Bronchial epithelial cell (primary cell): ENCODE data around the gene GRIN2C. TPM values are rescaled to one million over a fixed set of nuclear protein-coding genes. Genes with fewer than 3 reads are reported as not detected.

ENCODE experiments used
- DNase-seq: peaks from one replicate; pipeline ENCODE4 v3.0.0-alpha.2; 2010; ENCODE audit warnings: low read depth
- FAIRE-seq: peaks from 2 replicates; lab custom pipeline; 2011; peaks lifted over from hg19 to GRCh38; lab: Jason Lieb, UNC
- H3K27me3 ChIP-seq: 2 replicates; pipeline ENCODE4 v1.5.1; 2011; ENCODE audit warnings: low read length; ENCODE audit not compliant: control insufficient read depth, insufficient read depth
- H3K36me3 ChIP-seq: 2 replicates; pipeline ENCODE4 v1.5.1; 2011; ENCODE audit warnings: low read length; ENCODE audit not compliant: control insufficient read depth, insufficient read depth
- H3K4me3 ChIP-seq: 2 replicates; pipeline ENCODE4 v1.5.1; 2011; ENCODE audit warnings: mild to moderate bottlenecking, low read depth, low read length, control low read depth
- total RNA-seq: library from RNA; depleted of rRNA; stranded (reverse); fragments of >200 nt; gene quantifications from 2 replicates; pipeline ENCODE4 v1.2.1, GENCODE V29; 2014
- TF ChIP-seq, protein P1 (sequence below): IDR thresholded peaks from 2 replicates; pipeline ENCODE4 v1.5.1; 2011; ENCODE audit warnings: mild to moderate bottlenecking, moderate library complexity, low read length, control low read depth, inconsistent platforms; ENCODE audit not compliant: insufficient read depth, severe bottlenecking

GRIN2C gene
- total RNA-seq, 1 donor from 2014 or later: under 0.01 TPM

DNA sequence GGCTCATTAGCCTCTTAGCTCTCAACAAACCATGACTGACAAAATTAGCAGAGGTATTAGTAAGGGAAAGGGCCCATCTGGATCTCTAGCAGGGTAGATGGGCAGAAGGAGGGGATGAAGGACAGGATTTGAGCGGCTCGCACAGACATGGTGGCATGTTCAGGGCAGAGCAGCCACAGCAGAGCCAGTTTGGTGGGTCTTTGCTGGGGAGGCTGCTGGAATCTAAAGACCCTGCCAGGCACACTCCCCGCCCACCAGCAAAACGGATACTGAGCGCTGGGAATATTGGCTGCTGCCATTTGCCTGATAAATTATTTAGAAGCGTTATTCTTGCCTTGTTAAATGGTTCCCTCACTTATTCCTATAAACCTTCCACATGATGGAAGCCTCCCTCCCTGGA lies 62.8 kb downstream of the GRIN2C start:
- FAIRE-seq (no peak), DNase-seq (no peak)
- TF ChIP-seq, protein P1, sequence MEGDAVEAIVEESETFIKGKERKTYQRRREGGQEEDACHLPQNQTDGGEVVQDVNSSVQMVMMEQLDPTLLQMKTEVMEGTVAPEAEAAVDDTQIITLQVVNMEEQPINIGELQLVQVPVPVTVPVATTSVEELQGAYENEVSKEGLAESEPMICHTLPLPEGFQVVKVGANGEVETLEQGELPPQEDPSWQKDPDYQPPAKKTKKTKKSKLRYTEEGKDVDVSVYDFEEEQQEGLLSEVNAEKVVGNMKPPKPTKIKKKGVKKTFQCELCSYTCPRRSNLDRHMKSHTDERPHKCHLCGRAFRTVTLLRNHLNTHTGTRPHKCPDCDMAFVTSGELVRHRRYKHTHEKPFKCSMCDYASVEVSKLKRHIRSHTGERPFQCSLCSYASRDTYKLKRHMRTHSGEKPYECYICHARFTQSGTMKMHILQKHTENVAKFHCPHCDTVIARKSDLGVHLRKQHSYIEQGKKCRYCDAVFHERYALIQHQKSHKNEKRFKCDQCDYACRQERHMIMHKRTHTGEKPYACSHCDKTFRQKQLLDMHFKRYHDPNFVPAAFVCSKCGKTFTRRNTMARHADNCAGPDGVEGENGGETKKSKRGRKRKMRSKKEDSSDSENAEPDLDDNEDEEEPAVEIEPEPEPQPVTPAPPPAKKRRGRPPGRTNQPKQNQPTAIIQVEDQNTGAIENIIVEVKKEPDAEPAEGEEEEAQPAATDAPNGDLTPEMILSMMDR: no peak
- no peak overlapping the region for H3K4me3 ChIP-seq
- no peaks in the 10 kb centered on the region for H3K27me3 ChIP-seq
- H3K36me3 ChIP-seq: peaks cover 15% of the 10 kb centered on the region

DNA sequence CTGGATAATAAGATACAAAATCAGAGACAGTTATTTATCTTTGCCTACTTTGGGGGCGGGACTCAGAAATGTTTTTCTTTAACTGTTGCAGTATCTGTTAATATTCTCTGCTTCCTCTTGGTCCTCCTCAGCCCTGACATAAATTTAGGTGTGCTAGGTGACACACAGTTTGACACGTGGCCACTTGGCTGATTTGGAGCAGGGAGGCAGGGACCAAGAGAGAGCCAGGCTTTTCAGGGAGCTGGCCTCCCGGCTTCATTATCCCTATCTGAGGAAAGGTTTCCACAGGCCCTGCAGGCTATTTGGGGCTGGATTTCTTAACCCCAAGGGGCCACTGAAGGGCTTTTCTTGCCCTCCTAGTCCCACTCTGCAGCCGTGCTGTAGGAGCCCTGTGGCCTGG lies 63.5 kb downstream of the GRIN2C start:
- no peak for FAIRE-seq
- H3K27me3 ChIP-seq: no peaks in the 10 kb centered on the region
- DNase-seq: no peak

DNA sequence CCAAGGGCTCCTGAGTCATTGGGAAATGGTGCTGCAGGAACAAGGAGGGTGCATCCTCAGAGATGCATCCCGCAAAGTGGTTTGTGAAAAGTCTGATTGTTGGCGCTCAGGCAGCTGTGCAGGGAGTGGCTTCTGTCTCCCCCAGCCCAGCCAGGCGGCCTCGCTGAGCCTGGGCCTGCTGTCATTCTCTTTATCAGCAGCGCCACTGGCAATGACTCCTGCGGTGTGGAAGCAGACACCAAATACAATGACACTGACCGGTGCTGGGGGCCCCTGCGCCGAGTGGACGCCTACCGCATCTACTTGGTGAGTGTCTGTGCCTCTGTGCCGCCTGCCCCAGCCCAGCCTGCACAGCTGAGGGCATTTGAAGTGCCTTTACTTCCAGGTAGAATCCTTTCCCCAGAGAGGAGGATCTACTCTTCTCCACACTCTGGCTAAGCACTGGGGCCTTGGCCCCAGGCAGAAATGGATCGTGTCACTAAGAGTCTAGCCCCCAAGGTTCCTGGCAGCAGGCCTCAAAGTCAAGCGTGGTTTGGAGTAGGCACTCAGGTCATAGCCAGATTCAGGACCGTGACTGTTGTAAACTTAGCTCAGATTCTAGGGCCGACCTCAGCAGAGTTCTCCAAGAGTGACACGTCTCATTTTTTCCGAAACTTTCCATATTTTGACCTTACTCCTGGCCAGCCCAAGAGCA lies 64.2 kb downstream of the GRIN2C start:
- peak; percentile 43 for FAIRE-seq

More for the DNA sequence above, 63.5 kb downstream of the GRIN2C start:
- TF ChIP-seq, protein P1: no peak
- Histone ChIP-seq H3K4me3 (no peak overlapping the region), H3K36me3 (peaks cover 14% of the 10 kb centered on the region)

DNA sequence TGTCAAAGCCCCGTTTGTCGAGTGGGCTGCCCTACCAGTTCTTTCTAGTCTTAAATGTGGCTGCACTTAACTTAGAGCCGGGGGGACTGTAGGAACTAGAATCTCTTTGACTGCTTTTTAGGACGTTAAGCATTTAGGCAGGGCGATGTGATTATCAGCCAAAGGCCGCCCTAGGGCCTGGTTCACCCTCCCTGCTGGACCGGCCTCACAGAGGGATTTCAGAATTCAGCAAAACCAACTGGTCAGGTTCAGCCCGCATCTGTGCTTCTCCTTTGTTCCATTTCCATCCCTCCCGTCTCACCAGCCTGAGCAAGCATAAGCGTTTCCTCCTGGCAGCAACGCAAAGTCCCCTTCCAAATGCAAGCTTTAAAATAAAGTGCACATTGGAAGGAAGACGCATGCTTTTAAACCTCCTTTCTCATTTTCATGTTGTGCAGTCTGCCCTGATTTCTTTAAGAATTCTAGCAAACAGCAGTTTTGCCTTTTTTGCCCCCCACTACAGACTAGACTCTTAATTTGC lies 67.0 kb downstream of the GRIN2C start:
- TF ChIP-seq, protein P1: no peak
- H3K27me3 ChIP-seq: no peaks in the 10 kb centered on the region
- no peak for FAIRE-seq
- no peak overlapping the region for H3K4me3 ChIP-seq
- H3K36me3 ChIP-seq: peaks cover 14% of the 10 kb centered on the region
- DNase-seq: no peak

More for the DNA sequence above, 64.2 kb downstream of the GRIN2C start:
- Histone ChIP-seq H3K36me3 (peaks cover 14% of the 10 kb centered on the region), H3K27me3 (no peaks in the 10 kb centered on the region), H3K4me3 (no peak overlapping the region)
- no peak for DNase-seq
- TF ChIP-seq, protein P1: no peak

Other genes with a start within 250 kb of the GRIN2C start
- gene CD300E, start 236.1 kb downstream of the GRIN2C start, total RNA-seq: not detected in 2 replicates
- gene CD300LF, start 147.0 kb downstream of the GRIN2C start, total RNA-seq: not detected in 2 replicates
- gene RAB37, start 122.6 kb downstream of the GRIN2C start, total RNA-seq: under 0.01 and 0.38 TPM in 2 replicates
- gene NHERF1, start 111.3 kb downstream of the GRIN2C start, total RNA-seq: 35.3 and 55.8 TPM in 2 replicates
- gene NAT9, start 83.5 kb downstream of the GRIN2C start, total RNA-seq: 35.8 and 64.5 TPM in 2 replicates
- gene FDXR, start 13.1 kb upstream of the GRIN2C start, total RNA-seq: 30.8 and 49.5 TPM in 2 replicates
- gene FADS6, start 33.7 kb upstream of the GRIN2C start, total RNA-seq: 0.26 TPM in 1 of 2 replicates, not detected in the other
- gene USH1G, start 63.4 kb upstream of the GRIN2C start, total RNA-seq: 1.1 and 3.3 TPM in 2 replicates
- gene OTOP2, start 64.4 kb upstream of the GRIN2C start, total RNA-seq: under 0.01 TPM in 1 of 2 replicates, not detected in the other
- under 0.01 and 0.26 TPM in 2 replicates for gene OTOP3, start 76.0 kb upstream of the GRIN2C start, total RNA-seq
- 5.5 and 6.4 TPM in 2 replicates for gene HID1, start 112.9 kb upstream of the GRIN2C start, total RNA-seq
- gene CDR2L, start 127.7 kb upstream of the GRIN2C start, total RNA-seq: 4.7 and 6.1 TPM in 2 replicates
- gene MRPL58, start 152.8 kb upstream of the GRIN2C start, total RNA-seq: 23.8 and 41.6 TPM in 2 replicates
- gene ATP5PD, start 187.1 kb upstream of the GRIN2C start, total RNA-seq: 239 and 277 TPM in 2 replicates
- 5.0 and 7.8 TPM in 2 replicates for gene KCTD2, start 187.3 kb upstream of the GRIN2C start, total RNA-seq
- 15.0 and 18.1 TPM in 2 replicates for gene SLC16A5, start 228.1 kb upstream of the GRIN2C start, total RNA-seq